ENCODE results near the gene TSPAN33.
"Not testable (repeated sequence)": the region's sequence is repeated elsewhere in the genome, so short reads cannot be mapped to it uniquely, and the experiment has no call there.

The TSPAN33 gene

GRCh38 chr7:129173861-129174260 is 29.4 kb downstream of the TSPAN33 start:
- not testable (repeated sequence) for DNase-seq

- DNase-seq = no peak
These were observed 32.6 kb downstream of the TSPAN33 start for GRCh38 chr7:129176916-129177710.

- no peak for DNase-seq
These were observed 40.6 kb downstream of the TSPAN33 start for GRCh38 chr7:129184981-129185670.

DNA sequence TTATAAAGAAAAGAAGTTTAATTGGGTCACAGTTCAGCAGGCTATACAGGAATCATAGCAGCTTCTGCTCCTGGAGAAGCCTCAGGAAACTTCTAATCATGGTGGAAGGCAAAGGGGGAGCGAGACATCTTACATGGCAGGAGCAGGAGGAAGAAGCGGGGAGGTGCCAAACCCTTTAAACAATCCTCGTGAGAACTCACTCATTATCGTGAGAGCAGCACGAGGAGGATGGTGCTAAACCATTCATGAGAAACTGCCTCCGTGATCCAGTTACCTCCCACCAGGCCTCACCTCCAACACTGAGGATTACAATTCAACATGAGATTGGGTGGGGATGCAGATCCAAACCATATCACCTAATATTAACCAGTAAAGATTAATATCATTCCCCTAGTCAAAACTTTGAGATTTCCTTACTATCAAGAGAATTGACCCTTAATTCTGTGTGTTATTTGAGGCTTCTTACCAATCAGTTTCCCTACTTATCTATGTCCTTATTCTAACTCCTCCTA is 42.3 kb downstream of the TSPAN33 start:
- no peak for DNase-seq

DNA sequence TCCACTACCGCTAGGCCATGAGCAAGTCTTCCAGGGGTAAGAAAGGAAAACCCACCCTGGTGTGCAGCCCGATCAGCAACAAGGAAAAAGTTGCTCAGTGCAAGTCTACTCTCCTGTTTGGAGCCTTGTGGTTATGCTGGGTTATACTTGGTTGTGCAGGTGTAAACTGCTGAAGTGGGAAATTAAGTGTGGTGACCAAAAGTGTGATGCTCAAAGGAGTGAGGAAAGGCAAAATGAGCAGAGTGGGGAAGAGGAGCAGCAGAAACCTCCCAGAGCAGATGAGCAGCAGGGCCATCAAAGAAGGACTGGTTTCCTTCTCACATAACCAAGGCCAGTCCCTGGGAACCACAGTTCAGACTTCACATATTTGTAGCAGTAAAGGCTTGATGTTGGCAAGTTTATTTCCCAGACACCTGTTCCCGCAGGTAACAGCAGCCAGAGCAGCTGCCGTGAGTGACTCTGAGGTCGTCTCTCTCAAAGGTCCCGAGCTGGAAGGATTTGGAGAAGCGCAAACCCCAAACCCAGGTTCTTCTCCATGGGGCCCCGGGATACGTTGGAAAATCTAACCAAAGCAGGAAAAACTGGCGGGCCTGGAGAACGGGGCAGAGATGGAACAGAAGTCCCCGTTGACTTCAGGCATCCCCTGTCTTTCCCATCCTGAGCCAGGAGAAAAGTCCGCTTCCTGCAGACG is 43.3 kb downstream of the TSPAN33 start:
- DNase-seq = no peak

DNA sequence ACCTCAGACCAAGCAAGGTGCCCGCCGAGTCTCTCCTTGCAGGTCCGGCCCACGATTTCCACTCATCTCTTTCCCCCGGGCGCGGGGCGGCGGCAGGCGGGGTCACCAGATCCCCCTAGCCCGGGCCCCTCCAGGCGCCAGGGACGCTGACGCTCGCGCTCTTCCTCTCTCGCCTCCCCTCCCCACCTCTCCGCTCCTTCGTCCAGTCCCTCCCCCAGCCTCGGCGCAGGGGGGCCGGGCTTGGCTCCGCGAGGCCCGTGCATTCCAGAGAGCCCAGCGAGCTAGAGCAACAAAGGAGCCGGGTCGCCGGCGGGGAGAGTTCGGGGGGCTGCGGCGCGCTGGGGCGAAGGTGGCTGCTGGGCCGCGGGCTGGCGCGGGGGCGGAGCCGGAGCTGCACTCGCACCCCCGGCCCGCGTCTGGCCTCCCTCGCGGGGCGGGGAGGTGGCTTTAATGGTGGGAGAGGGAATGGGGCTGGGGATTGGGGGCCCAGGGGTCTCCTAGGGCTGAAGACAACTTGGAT is 43.9 kb downstream of the TSPAN33 start, which contains the start of gene SMO:
Gene SMO (plus strand): TSS at position 262 of the 520 bp plus-strand sequence. CDS start 519 bp downstream, outside the sequence.
- no peak for DNase-seq

- no peak for DNase-seq
These were observed 44.6 kb downstream of the TSPAN33 start for GRCh38 chr7:129188892-129189660.

- no peak for DNase-seq
These were observed 45.3 kb downstream of the TSPAN33 start for GRCh38 chr7:129189661-129190310.

DNA sequence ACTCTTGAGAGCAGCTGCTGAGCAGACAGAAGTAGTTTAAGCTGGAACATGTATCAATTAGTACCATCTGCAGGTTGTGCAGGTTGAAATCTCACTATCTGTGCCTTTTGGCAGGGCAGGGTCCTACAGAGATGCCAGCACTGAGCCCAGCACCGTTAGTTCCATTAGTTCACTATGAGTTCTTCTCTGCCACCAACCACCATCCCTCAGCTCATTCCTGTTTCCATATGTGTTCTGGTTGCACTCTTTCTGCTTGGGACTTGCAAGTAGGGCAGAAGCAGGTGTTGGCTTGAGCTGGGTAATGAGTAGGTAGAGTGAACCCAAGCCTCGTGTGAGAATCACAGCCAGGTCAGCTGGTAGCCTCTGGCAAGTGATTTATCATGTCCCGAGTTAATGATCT is 46.8 kb downstream of the TSPAN33 start:
- DNase-seq = no peak

DNA sequence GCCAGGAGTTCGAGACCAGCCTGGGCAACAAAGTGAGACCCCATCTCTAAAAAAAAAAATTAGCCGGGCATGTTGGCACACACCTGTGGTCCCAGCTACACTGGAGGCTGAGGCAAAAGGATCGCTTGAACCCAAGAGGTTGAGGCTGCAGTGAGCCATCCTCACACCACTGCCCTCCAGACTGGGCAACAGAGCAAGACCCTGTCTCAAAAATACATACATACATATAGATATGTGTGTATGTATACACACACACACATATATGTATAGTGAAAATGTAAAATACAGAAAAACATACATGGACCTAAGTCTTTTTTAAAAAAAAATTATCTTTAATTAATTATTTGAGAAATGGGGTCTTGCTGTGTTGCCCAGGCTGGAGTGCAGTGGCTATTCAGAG is 49.4 kb downstream of the TSPAN33 start:
- DNase-seq = no peak

DNA sequence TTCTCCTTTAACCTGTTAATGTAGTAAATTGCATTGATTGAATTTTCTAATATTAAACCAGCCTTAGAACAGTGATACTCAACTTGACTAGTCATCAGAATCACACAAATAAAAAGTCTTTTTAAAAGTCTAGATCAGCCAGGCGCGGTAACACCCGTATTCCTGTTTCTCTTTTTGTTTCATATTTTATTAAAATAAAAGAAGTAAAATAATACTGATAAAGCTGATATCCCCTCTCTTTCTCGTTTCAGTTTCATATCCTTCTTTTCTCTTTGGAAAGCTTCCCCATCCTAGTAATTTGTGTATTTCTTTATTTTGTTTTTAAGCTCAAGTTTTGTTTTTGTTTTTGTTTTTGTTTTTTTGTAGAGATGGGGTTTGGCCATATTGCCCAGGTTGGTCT is 53.3 kb downstream of the TSPAN33 start:
- no peak for DNase-seq

DNA sequence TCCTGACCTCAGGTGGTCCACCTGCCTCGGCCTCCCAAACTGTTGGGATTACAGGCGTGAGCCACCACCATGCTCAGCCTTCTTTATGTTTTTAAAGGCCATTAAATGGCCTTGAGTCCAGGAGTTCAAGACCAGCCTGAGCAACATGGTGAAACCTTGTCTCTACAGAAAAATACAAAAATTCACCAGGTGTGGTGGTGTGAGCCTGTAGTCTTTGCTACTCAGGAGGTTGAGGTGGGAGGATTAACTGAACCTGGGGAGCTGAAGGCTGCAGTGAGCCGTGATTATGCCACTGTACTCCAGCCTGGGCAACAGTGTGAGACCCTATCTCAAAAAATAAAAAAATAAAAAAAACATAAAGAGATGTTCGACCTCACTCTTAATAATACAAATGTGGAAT is 54.9 kb downstream of the TSPAN33 start:
- no peak for DNase-seq

GRCh38 chr7:129202058-129202777 is 57.7 kb downstream of the TSPAN33 start:
- no peak for DNase-seq

DNA sequence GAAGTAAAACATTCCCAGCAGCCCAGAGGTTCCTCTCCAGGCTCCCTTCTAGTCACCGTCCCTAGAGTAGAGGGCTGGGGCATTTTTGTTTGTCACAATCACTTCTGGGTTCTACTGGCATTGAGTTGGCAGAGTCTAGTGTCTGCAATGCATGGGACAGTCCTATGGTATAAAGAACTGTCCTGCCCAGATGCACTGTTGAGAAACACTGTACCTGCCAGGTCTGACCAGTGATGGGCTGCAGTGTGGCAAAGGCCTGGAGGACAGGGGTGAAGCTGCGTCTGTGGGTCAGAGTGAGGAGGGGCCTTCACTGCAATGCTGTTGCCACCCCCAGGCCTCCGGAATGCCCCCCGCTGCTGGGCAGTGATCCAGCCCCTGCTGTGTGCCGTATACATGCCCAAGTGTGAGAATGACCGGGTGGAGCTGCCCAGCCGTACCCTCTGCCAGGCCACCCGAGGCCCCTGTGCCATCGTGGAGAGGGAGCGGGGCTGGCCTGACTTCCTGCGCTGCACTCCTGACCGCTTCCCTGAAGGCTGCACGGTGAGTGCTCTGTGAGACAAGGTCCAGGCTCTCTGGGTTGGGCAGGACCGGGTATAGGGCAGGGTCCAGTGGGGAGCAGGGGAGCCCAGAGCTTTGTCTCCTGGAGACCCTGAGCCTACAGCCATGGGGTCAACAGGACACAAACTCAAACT is 58.7 kb downstream of the TSPAN33 start:
- no peak for DNase-seq

- no peak for DNase-seq
These were observed 60.8 kb downstream of the TSPAN33 start for GRCh38 chr7:129205126-129205818.

GRCh38 chr7:129205987-129206785 is 61.7 kb downstream of the TSPAN33 start:
- DNase-seq = no peak

GRCh38 chr7:129208667-129209066 is 64.2 kb downstream of the TSPAN33 start:
- no peak for DNase-seq

DNA sequence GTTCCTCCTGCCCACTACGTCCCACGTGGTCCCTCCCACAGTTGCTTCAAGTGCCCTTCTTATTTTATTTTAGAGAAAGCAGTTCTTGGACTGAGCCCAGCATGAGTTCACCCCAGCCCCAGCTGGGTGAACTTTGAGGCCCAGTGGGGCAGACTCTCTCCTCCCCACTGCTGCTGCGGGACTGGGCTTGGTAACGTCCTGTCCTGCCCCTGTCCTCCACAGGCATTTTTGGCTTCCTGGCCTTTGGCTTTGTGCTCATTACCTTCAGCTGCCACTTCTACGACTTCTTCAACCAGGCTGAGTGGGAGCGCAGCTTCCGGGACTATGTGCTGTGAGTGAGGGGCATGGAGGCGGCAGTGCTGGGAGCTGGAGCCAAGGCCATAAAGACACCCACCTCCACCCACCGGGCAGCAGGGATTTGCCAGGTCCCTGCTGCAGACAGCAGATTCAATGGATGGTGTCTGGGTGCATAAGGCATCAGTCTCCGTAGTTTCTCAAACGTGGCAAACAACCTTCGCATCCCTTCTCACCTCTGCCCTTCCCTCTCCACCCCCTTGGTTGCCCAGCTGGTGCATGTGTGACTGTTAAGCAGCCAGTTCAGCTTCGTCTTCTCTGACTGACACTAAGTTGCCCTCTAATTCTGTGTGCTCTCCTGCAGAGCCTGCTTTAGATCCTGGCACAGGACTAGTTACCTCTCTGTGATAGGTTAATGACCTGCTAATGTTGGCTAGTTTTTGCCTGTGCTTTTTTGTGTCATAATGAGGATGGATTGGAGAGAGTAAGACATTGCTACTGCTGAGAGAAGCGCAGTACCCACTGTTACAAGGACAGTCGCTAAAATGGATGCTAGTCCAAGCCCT is 64.8 kb downstream of the TSPAN33 start:
- no peak for DNase-seq
